Measurements from ENCODE around the gene SLC45A1.

SLC45A1 gene

GRCh38 chr1:8338526-8339202 is 20.8 kb downstream of the SLC45A1 start:
- DNase-seq = no peak

GRCh38 chr1:8339203-8339600 is 21.3 kb downstream of the SLC45A1 start:
- DNase-seq = no peak

GRCh38 chr1:8340448-8340847 is 22.5 kb downstream of the SLC45A1 start:
- DNase-seq = no peak

- no peak for DNase-seq
These were observed 24.4 kb downstream of the SLC45A1 start for GRCh38 chr1:8342325-8342724.

GRCh38 chr1:8343044-8343443 is 25.1 kb downstream of the SLC45A1 start:
- no peak for DNase-seq

- no peak for DNase-seq
These were observed 25.6 kb downstream of the SLC45A1 start for GRCh38 chr1:8343464-8344001.

- no peak for DNase-seq
These were observed 27.1 kb downstream of the SLC45A1 start for GRCh38 chr1:8344893-8345507.

- DNase-seq = no peak
These were observed 27.9 kb downstream of the SLC45A1 start for GRCh38 chr1:8345621-8346415.

- no peak for DNase-seq
These were observed 29.7 kb downstream of the SLC45A1 start for GRCh38 chr1:8347635-8348034.

- DNase-seq = no peak
These were observed 30.3 kb downstream of the SLC45A1 start for GRCh38 chr1:8348047-8348776.

- peak; percentile 75 to 78 for DNase-seq
These were observed 31.0 kb downstream of the SLC45A1 start for GRCh38 chr1:8348777-8349472.

- no peak for DNase-seq
These were observed 31.6 kb downstream of the SLC45A1 start for GRCh38 chr1:8349473-8349865.

GRCh38 chr1:8349961-8350360 is 32.0 kb downstream of the SLC45A1 start:
- no peak for DNase-seq

GRCh38 chr1:8350914-8351684 is 33.2 kb downstream of the SLC45A1 start:
- DNase-seq = no peak

- peak; percentile 36 to 40 for DNase-seq
These were observed 34.0 kb downstream of the SLC45A1 start for GRCh38 chr1:8351693-8352470.

GRCh38 chr1:8352471-8352845 is 34.5 kb downstream of the SLC45A1 start:
- DNase-seq = no peak

GRCh38 chr1:8352886-8353785 is 35.2 kb downstream of the SLC45A1 start:
- no peak for DNase-seq

- no peak for DNase-seq
These were observed 36.1 kb downstream of the SLC45A1 start for GRCh38 chr1:8354038-8354437.

GRCh38 chr1:8355439-8356255 is 37.7 kb downstream of the SLC45A1 start:
- DNase-seq = no peak
